NCI-H2196 (cell line): Measurements from ENCODE around the gene GYS1.
A peak's percentile ranks its signal among the peaks of the same experiment; 100 is the strongest.

ENCODE experiments used
- DNase-seq: peaks from one replicate; lab custom pipeline; 2025; ENCODE audit not compliant: unreplicated experiment; lab: John Stamatoyannopoulos, UW

Gene GYS1

GRCh38 chr19:48990400-48990799 is 2.7 kb downstream of the GYS1 start:
- no peak for DNase-seq

GRCh38 chr19:48989701-48990291 is 3.3 kb downstream of the GYS1 start:
- no peak for DNase-seq

- DNase-seq: no peak
These were observed 4.2 kb downstream of the GYS1 start for GRCh38 chr19:48988860-48989259.

- DNase-seq: no peak
These were observed 4.8 kb downstream of the GYS1 start for GRCh38 chr19:48988286-48988685.

GRCh38 chr19:48987323-48987722 is 5.8 kb downstream of the GYS1 start:
- no peak for DNase-seq

GRCh38 chr19:48986211-48986610 is 6.9 kb downstream of the GYS1 start:
- DNase-seq: no peak

- DNase-seq: no peak
These were observed 7.4 kb downstream of the GYS1 start for GRCh38 chr19:48985711-48986110.

- no peak for DNase-seq
These were observed 10.8 kb downstream of the GYS1 start for GRCh38 chr19:48982280-48982679.

GRCh38 chr19:48977061-48977460 is 16.0 kb downstream of the GYS1 start:
- no peak for DNase-seq

GRCh38 chr19:48975947-48976847 is 16.9 kb downstream of the GYS1 start:
- DNase-seq: peak; percentile 24

GRCh38 chr19:48970923-48971395 is 22.1 kb downstream of the GYS1 start:
- peak; percentile 59 for DNase-seq

GRCh38 chr19:48970139-48970766 is 22.9 kb downstream of the GYS1 start:
- DNase-seq: no peak

GRCh38 chr19:48969276-48970138 is 23.6 kb downstream of the GYS1 start:
- DNase-seq: peak; percentile 21

GRCh38 chr19:48968813-48969218 is 24.3 kb downstream of the GYS1 start:
- DNase-seq: no peak

- DNase-seq: no peak
These were observed 24.9 kb downstream of the GYS1 start for GRCh38 chr19:48968179-48968661.

- DNase-seq: no peak
These were observed 25.5 kb downstream of the GYS1 start for GRCh38 chr19:48967346-48968178.

- no peak for DNase-seq
These were observed 26.4 kb downstream of the GYS1 start for GRCh38 chr19:48966541-48967345.

GRCh38 chr19:48965806-48966540 is 27.1 kb downstream of the GYS1 start:
- peak; percentile 89 for DNase-seq
